ENCODE measurements around the gene PLEKHH1. TPM values are rescaled to one million over a fixed set of nuclear protein-coding genes. Genes with fewer than 3 reads are reported as not detected.

PLEKHH1 gene
- total and polyA plus RNA-seq, 4 experiments from 2014 or later = 0.22 to 1.1 (median 0.41) TPM; not detected in 1

GRCh38 chr14:67520482-67520881 is 12.6 kb upstream of the PLEKHH1 start:
- ChIA-PET CTCF (ENCODE audit: partially characterized antibody) (interaction anchor here (1.4 kb wide), 1 partner anchor 93 kb away, joined by 3 read pairs; no protein-coding TSS in a partner anchor), POLR2A (ENCODE audit: partially characterized antibody) (no interaction called here)
- H3K27ac ChIP-seq (ENCODE audit: low read depth, low read length) = no peak overlapping the region
- H3K4me1 ChIP-seq (ENCODE audit: insufficient read depth, low read length) = peaks cover 8% of the 10 kb centered on the region
- no peak for DNase-seq
- no peaks in the 10 kb centered on the region for H3K36me3 ChIP-seq (ENCODE audit: insufficient read depth, low read length)
- H3K4me1 Mint-ChIP-seq = peaks cover 4 to 21% (median 14%) of the 10 kb centered on the region in 4 donors
- H3K27ac Mint-ChIP-seq = no peak overlapping the region
- peaks cover 7% of the 10 kb centered on the region for H3K27me3 ChIP-seq (ENCODE audit: insufficient read depth, low read length)
- intact Hi-C loops (cut with micrococcal nuclease) = no loop called here
- no peaks in the 10 kb centered on the region for H3K36me3 Mint-ChIP-seq
- no peaks in the 10 kb centered on the region for H3K9me3 ChIP-seq (ENCODE audit: control insufficient read depth in 1 of 2, low read length in 2 of 2)
- H3K4me3 ChIP-seq (ENCODE audit: low read length in 2 of 2) = no peak overlapping the region
- H3K4me3 Mint-ChIP-seq = no peak overlapping the region
- H3K9me3 Mint-ChIP-seq = no peaks in the 10 kb centered on the region
- H3K27me3 Mint-ChIP-seq = peaks cover 18 to 25% of the 10 kb centered on the region in 2 donors

GRCh38 chr14:67522270-67522669 is 10.8 kb upstream of the PLEKHH1 start:
- ChIA-PET POLR2A (ENCODE audit: partially characterized antibody) (no interaction called here), CTCF (ENCODE audit: partially characterized antibody) (interaction anchor here (1.0 kb wide), 1 partner anchor 95 kb away, joined by 4 read pairs; no protein-coding TSS in a partner anchor)
- Mint-ChIP-seq H3K4me1 (peaks cover 2 to 9% (median 5%) of the 10 kb centered on the region in 4 donors), H3K36me3 (no peaks in the 10 kb centered on the region), H3K27ac (no peak overlapping the region), H3K9me3 (no peaks in the 10 kb centered on the region), H3K27me3 (peaks cover 21 to 32% of the 10 kb centered on the region in 2 donors), H3K4me3 (no peak overlapping the region)
- Histone ChIP-seq H3K36me3 (ENCODE audit: insufficient read depth, low read length) (no peaks in the 10 kb centered on the region), H3K27ac (ENCODE audit: low read depth, low read length) (no peak overlapping the region), H3K27me3 (ENCODE audit: insufficient read depth, low read length) (peaks cover 15% of the 10 kb centered on the region), H3K9me3 (ENCODE audit: control insufficient read depth in 1 of 2, low read length in 2 of 2) (no peaks in the 10 kb centered on the region), H3K4me3 (ENCODE audit: low read length in 2 of 2) (no peak overlapping the region), H3K4me1 (ENCODE audit: insufficient read depth, low read length) (no peaks in the 10 kb centered on the region)
- DNase-seq = no peak
- intact Hi-C loops (cut with micrococcal nuclease) = no loop called here

DNA sequence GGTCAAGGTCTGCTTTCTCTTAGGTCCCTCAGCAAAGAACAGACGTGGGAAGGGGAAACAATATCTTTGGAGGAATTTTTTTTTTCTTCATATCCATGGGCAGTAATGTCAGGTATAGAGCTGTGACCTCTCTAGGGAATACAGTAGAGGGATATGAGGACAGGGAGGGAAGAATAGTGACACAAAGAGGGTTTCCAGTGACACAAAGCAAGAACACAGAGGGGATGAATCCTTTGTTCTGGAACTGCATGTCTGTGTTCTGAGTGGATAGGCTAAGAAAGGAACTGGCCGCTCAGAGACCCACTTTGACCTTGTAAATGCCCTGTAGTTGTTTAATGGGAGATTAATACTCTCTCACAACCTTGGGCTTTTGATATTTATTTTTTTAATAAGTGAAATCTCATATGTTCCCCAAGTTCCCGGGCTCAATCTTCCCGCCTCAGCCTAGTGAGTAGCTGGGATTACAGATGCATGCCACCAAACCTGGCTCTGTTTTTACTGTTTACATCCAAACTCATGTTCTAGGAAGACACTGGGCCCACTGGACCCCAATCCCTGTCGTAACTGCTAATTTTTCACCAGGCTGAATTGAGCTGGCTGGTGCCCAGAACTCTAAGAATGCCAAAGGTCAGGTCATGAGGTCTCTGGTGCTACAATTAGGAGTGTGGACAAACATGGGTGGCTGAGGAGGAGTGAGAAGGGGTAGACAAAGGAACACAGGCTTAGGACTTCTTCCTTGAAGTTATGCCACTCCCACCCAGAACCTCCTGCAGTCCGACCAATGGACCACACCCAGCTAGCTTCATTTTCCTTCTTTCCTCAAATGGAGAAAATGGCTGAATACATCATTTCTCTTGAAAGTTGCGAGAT is 9.1 kb upstream of the PLEKHH1 start:
- ChIA-PET CTCF (ENCODE audit: partially characterized antibody) (interaction anchor here (0.6 to 5.5 kb wide), 5 partner anchors 13 to 180 kb away, joined by 3 to 59 read pairs (median 35); partner anchors contain the start of genes RDH12 and TMEM229B), POLR2A (ENCODE audit: partially characterized antibody) (no interaction called here)
- H3K27ac ChIP-seq (ENCODE audit: low read depth, low read length) = no peak overlapping the region
- intact Hi-C loops (cut with micrococcal nuclease) = no loop called here
- no peak overlapping the region for H3K27ac Mint-ChIP-seq
- no peak for DNase-seq
- H3K36me3 ChIP-seq (ENCODE audit: insufficient read depth, low read length) = no peaks in the 10 kb centered on the region
- no peaks in the 10 kb centered on the region for H3K36me3 Mint-ChIP-seq
- H3K9me3 Mint-ChIP-seq = no peaks in the 10 kb centered on the region
- H3K4me3 ChIP-seq (ENCODE audit: low read length in 2 of 2) = no peak overlapping the region
- peaks cover 21 to 37% of the 10 kb centered on the region in 2 donors for H3K27me3 Mint-ChIP-seq
- peaks cover 15% of the 10 kb centered on the region for H3K27me3 ChIP-seq (ENCODE audit: insufficient read depth, low read length)
- H3K4me1 ChIP-seq (ENCODE audit: insufficient read depth, low read length) = no peaks in the 10 kb centered on the region
- no peak overlapping the region for H3K4me3 Mint-ChIP-seq
- peaks cover 2 to 9% (median 5%) of the 10 kb centered on the region in 4 donors for H3K4me1 Mint-ChIP-seq
- H3K9me3 ChIP-seq (ENCODE audit: control insufficient read depth in 1 of 2, low read length in 2 of 2) = no peaks in the 10 kb centered on the region

DNA sequence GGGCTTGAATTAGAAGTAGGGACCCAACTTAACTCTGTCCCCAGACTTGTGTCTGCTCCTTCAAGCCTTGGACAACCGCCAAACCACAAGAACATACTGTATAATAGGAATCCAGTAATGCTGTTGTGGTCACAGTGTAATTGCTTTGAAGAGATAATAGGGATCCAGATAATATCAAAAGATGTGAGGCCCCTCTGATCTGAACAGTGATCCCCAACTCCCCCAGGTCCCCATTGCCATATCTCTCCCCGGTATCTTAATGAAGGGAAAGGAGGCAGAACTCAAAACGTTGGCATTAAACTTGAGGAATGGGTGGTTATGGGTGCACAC is 8.5 kb upstream of the PLEKHH1 start:
- POLR2A ChIA-PET (ENCODE audit: partially characterized antibody) = no interaction called here
- H3K4me3 ChIP-seq (ENCODE audit: low read length in 2 of 2) = no peak overlapping the region
- no peak for DNase-seq
- no peaks in the 10 kb centered on the region for H3K9me3 ChIP-seq (ENCODE audit: control insufficient read depth in 1 of 2, low read length in 2 of 2)
- Mint-ChIP-seq H3K9me3 (no peaks in the 10 kb centered on the region), H3K4me3 (no peak overlapping the region), H3K27me3 (peaks cover 21 to 40% of the 10 kb centered on the region in 2 donors), H3K27ac (no peak overlapping the region), H3K36me3 (no peaks in the 10 kb centered on the region), H3K4me1 (peaks cover 2 to 9% (median 5%) of the 10 kb centered on the region in 4 donors)
- H3K4me1 ChIP-seq (ENCODE audit: insufficient read depth, low read length) = no peaks in the 10 kb centered on the region
- CTCF ChIA-PET (ENCODE audit: partially characterized antibody) = interaction anchor here (2.9 to 5.5 kb wide), 5 partner anchors 12 to 180 kb away, joined by 16 to 59 read pairs (median 35); partner anchors contain the start of genes RDH12 and TMEM229B
- H3K27ac ChIP-seq (ENCODE audit: low read depth, low read length) = no peak overlapping the region
- peaks cover 15% of the 10 kb centered on the region for H3K27me3 ChIP-seq (ENCODE audit: insufficient read depth, low read length)
- H3K36me3 ChIP-seq (ENCODE audit: insufficient read depth, low read length) = no peaks in the 10 kb centered on the region
- intact Hi-C loops (cut with micrococcal nuclease) = no loop called here

DNA sequence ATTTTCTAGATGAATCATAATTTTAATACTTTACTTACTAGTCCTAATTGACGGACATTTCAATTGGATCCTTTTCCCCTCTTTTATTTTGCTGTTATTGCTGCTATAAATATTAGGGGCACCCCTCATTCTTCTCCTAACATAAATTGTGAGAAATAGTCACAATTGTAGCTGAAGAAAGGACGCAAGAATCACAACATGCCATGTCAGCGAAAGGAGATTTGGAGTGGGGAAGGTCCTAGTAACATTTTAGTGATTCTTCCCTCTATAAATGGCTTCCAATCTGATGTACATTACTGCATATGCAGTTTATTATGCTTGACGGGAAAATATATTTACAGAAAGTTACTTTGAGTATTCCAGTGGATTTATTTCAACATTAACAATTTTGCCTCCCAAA is 7.7 kb upstream of the PLEKHH1 start:
- no peak overlapping the region for H3K27ac ChIP-seq (ENCODE audit: low read depth, low read length)
- H3K4me3 ChIP-seq (ENCODE audit: low read length in 2 of 2) = no peak overlapping the region
- no peaks in the 10 kb centered on the region for H3K9me3 ChIP-seq (ENCODE audit: control insufficient read depth in 1 of 2, low read length in 2 of 2)
- ChIA-PET CTCF (ENCODE audit: partially characterized antibody) (interaction anchor here (0.5 to 5.5 kb wide), 16 partner anchors 9 to 1166 kb away, joined by 3 to 59 read pairs (median 8); partner anchors contain the start of genes RDH12 and TMEM229B), POLR2A (ENCODE audit: partially characterized antibody) (no interaction called here)
- intact Hi-C loops (cut with micrococcal nuclease) = no loop called here
- no peak for DNase-seq
- H3K27me3 ChIP-seq (ENCODE audit: insufficient read depth, low read length) = peaks cover 15% of the 10 kb centered on the region
- H3K36me3 ChIP-seq (ENCODE audit: insufficient read depth, low read length) = no peaks in the 10 kb centered on the region
- Mint-ChIP-seq H3K27me3 (peaks cover 21 to 41% of the 10 kb centered on the region in 2 donors), H3K36me3 (no peaks in the 10 kb centered on the region), H3K4me1 (peaks cover 2 to 9% (median 5%) of the 10 kb centered on the region in 4 donors), H3K27ac (no peak overlapping the region), H3K4me3 (no peak overlapping the region), H3K9me3 (no peaks in the 10 kb centered on the region)
- H3K4me1 ChIP-seq (ENCODE audit: insufficient read depth, low read length) = no peaks in the 10 kb centered on the region

- Mint-ChIP-seq H3K36me3 (no peaks in the 10 kb centered on the region), H3K4me1 (peaks cover 2 to 9% (median 5%) of the 10 kb centered on the region in 4 donors), H3K27me3 (peaks cover 19 to 43% of the 10 kb centered on the region in 2 donors), H3K27ac (no peak overlapping the region), H3K4me3 (no peak overlapping the region), H3K9me3 (no peaks in the 10 kb centered on the region)
- Histone ChIP-seq H3K27me3 (ENCODE audit: insufficient read depth, low read length) (peaks cover 15% of the 10 kb centered on the region), H3K4me3 (ENCODE audit: low read length in 2 of 2) (no peak overlapping the region), H3K27ac (ENCODE audit: low read depth, low read length) (no peak overlapping the region), H3K9me3 (ENCODE audit: control insufficient read depth in 1 of 2, low read length in 2 of 2) (no peaks in the 10 kb centered on the region), H3K4me1 (ENCODE audit: insufficient read depth, low read length) (no peaks in the 10 kb centered on the region), H3K36me3 (ENCODE audit: insufficient read depth, low read length) (no peaks in the 10 kb centered on the region)
- ChIA-PET CTCF (ENCODE audit: partially characterized antibody) (interaction anchor here (0.9 to 5.5 kb wide), 27 partner anchors 10 to 312 kb away, joined by 3 to 59 read pairs (median 6); partner anchors contain the start of genes PIGH, RDH12 and TMEM229B), POLR2A (ENCODE audit: partially characterized antibody) (interaction anchor here (1.4 kb wide), 1 partner anchor 11 kb away, joined by 3 read pairs; no protein-coding TSS in a partner anchor)
- intact Hi-C loops (cut with micrococcal nuclease) = loop anchor here (1.0 kb wide), 3 partner anchors 45 to 178 kb away; no protein-coding TSS in a partner anchor
- no peak for DNase-seq
Observed at GRCh38 chr14:67526181-67526580, 6.9 kb upstream of the PLEKHH1 start.
